HG03521 (cell line): ENCODE measurements around the gene PLXNC1.

Experiments used
- ATAC-seq: cut with Tn5 transposase; IDR thresholded peaks from one replicate; pipeline ENCODE4 v1.9.1; 2021; ENCODE audit warnings: mild to moderate bottlenecking, moderate library complexity; ENCODE audit not compliant: unreplicated experiment

Gene PLXNC1

DNA sequence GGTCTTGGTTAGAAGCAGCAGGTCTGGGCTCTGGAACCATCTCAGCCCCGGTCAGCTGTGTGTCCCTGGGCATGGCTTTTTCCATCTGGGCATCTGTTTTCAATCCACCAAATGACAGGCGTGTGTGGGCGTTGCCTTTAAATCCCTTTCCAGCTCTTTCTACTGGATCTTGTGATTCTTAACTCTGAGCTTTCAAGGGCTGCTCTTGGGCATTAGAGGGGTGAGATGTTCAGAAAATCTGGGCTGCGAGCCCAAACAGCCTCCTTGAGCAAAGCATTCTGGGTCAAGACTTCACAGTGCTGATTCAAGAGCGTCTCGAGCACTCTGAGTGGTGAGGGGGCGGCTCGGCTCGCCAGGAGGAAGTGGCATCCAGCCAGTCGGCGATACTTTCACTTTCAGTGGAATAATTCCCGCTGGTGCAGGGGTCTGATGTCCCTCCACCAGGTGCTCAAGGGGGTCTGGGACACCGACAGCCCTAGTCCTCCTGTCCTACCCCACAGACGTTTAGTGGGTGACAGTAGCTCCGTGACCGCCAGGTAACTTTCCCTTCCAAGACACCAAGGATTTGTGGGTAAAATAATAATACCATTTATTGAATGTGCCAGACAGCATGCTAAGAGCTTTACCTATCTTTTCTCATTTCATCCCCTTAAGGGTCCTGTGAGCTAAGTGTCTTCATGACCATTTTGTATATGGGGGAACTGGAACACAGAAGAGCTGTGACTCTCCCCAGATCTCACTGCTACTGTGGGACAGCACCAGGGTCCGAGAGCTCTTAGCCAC is 114.0 kb downstream of the PLXNC1 start:
- ATAC-seq: peak; percentile 40

- peak; percentile 18 for ATAC-seq
These were observed 114.8 kb downstream of the PLXNC1 start for GRCh38 chr12:94263011-94263811.

DNA sequence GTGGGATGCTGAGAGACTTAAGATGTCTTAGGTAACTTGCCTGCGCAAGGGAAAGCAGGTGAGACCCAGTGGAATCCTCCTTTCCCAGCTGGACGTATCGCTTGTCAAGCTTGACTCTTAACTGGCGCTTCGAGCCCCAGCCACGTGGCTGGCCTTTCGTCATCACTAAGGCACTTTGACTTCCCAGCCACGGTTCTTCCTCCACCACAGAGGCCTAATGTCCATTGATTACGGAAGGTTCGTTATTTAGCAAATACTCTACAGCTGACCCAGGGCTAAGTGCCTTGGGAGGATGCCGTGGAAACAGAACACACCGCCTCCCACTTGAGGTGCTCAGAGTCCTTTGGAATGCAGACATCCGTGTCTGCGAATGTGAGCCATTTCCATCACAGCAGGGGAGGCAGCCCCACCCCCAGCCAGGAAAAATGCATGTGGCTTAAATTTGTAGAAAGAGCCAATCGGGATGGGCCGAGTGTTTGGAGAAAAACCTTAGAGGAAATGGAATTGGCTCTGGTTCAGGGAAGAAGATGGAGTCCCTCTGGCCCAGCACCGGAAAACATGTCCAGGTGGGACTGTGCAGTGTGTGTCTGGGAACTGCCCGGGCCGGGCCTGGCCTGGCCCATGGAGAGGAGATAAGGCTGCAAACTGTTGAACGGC is 115.7 kb downstream of the PLXNC1 start:
- no peak for ATAC-seq

DNA sequence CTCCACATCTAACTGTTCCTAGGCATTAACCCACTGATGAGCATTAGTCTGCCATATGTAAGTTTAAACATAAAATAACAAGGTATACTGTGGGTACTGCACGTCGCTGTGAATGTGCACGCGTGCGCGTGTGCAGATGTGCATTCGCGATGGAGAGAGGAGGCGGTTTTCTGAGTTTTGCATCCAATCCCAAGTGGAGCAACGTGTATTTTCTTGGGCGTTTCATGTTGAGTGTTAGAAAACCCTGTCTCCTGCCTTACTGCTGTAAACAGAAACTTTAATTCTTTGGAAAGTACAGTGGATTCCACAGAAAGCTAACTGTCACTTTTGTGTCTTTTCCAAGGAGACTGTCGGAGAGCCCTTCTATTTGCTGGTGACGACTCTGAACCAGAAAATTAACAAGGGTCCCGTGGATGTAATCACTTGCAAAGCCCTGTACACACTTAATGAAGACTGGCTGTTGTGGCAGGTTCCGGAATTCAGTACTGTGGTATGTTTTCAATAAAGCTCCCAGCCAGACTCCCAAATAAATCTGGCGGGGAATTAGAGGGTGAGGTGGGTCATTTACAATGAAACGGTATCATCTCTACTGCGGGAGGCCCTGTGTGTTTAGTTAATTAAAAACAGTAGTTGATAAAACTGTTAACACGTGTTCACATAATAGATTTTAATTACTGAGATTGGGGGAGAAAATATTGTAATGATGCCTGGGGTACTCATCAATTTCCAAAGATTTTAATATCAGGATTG is 116.5 kb downstream of the PLXNC1 start:
- ATAC-seq: no peak

- ATAC-seq: no peak
These were observed 117.2 kb downstream of the PLXNC1 start for GRCh38 chr12:94265539-94265938.

DNA sequence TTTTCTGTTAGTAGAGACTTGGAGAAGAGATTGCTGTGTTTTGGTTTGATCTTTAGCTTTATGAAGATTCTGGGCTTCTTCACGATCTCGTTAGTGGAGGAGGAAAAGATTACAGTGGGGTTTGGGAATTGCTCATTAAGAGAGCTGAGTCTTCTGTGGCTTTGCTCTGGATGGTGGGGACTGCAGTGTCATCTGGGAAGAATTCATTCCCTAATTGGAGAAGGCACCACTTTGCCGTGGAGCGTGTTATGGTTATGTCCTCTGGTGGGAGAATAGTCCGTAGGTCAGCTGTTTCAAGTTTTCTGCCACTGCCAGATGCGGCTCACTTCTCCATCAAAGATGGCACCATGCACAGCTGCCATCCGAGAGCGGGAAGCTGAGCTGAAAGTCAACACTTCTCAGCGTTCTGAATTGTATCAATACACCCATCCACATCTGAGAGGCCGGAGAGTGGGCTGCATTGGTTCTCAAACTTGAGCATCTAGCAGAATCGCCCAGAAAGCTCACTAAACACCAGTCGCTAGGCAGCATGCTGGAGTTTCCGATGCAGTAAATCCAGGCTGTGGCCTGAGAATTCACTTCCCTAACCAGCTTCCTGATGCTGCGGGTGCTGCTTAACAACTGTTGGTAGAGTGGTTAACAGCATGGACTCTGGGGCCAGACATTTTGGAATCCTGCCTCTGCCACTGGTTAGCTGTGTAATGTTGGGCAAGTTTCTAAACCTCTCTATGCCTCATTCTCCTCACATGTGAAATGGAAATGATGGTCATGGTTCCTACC is 117.8 kb downstream of the PLXNC1 start:
- no peak for ATAC-seq

GRCh38 chr12:94266796-94267536 is 118.6 kb downstream of the PLXNC1 start:
- ATAC-seq: no peak

DNA sequence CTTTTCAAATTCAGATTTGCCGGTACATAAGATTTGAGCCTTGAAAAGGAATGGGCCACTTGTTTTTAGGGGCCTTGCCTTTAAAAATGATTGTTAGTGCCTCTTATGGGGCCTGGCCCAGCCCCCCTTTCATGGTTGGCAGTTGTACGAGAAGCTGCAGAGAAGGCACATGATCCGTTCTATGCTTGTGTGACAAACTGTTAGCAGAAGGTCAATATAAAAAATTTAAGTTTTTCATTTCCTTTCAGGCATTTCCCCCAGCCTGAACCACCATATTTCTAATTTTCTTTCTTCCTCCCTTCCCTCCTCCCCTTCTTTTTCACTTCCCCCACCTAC is 119.1 kb downstream of the PLXNC1 start:
- no peak for ATAC-seq

DNA sequence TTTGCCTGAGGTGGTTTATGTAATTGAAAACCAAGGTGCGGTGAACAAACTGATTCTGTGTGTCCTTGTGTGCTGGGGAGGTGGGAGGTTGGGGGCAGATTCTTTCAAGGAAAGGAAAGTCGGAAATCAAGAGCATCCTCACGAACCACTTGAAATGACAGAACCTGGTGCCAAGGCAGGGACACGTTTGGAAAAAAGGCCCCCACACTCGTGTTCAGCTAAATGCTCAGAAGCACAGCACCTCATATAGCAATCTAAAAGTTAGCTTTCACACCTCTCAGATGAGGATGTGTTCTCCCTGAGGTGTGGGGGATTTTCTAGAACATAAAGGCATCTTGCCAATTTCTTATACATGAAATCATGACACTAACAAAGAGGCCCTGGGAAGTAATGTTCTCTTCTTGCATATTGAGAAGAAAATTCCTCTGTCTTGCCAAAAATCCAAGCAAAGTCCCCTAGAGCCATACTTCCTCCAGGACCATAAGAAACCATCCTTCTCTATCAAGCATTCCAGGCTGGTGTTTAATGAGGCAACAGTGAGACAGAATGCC is 119.6 kb downstream of the PLXNC1 start:
- no peak for ATAC-seq

DNA sequence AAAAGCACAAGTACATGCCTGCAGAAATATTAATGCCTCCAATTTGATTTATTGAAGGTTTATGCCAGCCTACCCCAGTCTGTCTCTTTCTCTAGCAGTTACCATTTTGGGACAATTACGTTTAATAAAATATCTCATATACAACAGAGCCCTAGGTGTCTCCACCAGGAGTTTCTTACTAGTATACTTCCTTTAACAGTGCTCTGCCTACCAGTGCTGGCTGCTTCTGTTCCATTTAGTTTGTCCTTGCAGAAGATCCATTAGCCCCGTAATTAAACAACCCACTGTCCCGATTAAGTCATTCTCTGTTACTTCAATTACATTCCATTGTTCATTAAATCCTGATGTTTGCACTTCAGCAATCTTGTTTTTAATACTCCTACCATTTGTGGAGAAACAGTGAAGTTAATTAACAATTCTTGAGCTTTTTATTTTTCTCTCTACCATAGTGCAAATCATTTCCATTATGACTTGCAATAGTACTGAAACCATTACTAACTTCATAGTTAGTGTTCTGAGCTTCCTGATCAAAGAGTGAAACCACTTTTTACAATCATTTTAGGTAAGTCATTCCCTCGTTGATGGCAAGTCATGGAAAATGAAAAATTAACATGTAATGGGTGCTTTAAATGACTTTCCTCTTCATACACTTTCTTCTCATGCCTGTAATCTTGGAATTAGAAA is 121.1 kb downstream of the PLXNC1 start:
- no peak for ATAC-seq

DNA sequence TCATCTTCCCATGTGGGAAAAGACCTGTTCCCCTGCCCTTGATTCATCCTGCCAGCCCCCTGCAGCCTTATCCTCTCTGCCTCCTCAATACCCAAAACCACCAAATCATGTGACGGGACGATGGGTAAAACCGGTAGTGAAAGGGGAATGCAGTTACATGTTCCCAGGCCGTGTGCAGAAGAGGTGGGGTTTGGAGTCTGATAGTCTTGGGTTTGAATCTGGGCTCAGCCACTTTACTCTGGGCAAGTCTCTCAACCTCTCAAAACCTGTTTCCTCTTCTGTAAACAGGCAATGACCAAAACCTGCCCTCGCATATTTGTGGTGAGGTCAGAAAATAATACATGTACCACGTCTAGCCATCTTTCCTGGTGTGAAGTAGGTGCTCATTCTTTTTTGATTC is 123.0 kb downstream of the PLXNC1 start:
- no peak for ATAC-seq

DNA sequence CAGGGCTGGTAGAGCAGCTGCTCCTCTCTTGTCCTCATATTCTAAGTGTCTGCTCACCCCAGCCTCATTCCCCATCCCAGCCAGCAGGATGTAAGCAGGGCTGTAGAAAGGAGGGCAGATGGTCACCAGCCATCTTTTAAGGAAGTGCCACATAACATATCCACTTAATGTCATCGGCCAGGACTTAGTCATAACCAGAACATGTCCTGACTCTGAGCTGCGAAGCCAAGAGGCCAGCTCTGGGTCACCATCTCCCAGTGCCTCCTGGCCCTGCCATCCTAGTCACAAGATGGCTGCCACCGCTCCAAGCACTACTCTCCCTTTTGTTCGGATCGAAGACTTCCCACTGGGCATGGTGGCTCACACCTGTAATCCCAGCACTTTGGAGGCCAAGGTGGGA is 123.9 kb downstream of the PLXNC1 start:
- no peak for ATAC-seq

GRCh38 chr12:94273272-94273671 is 124.9 kb downstream of the PLXNC1 start:
- ATAC-seq: no peak

DNA sequence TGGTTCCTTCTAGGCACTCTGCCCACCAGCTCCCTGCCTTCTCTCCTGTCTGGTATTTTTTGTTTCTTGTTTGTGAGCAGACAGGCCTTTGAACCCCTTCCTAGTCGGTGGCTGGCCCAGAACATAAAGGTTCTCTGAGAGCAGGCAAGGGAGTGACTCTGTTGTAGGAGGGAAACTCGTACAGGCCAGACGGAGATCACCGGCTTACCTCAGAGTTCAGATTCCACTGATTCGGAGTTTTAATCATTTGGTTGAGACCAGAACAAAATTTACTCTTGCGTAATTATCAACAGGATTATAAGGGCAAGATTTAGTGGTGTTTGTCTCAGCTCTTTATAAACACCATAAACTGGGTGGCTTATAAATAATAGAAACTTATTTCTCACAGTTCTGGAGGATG is 128.3 kb downstream of the PLXNC1 start:
- ATAC-seq: no peak

DNA sequence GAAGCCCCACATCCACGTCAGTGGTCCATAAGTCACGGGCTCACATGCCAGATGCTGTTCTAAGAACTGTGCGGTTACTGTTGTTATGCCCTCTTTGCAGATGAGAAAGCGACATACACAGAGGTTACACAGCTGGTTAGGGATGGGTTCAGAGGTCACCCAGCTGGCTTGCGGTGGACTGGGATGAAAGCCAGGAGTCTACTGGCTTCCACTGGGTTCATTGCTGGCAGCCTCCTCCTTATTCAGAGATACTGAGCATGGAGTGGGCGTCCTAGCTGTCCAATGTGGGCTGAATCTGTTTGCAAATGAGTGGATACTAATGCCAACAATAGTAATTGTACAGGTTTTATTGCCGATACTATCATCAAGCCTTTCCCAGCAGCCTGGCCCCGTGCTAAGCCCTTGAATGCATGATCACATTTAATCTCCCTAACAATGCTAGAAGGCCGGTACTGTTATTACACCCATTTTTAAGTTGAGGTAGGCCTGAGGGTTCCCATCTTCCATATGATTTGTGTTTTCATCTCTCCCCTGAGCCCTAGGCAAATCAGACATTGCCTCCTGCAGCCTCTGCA is 129.1 kb downstream of the PLXNC1 start:
- no peak for ATAC-seq

DNA sequence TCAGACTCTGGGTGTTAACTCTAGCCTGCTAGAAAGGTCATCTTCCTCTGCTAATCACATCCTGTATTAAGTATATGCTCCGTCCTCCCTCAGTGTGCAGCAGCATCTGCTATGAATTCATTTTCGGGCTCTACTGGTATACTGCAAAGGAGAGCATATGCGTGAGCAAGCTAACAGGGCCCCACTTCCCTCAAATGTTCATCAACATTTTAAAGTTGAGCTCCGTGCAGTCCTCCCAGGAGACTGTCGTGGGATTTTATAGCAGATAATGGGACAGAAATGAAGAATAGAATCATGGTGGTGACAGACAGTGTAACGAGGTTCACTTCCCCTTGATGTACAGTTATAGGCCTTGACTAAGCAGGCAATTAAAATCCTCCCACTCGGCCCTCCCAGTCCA is 131.7 kb downstream of the PLXNC1 start:
- ATAC-seq: no peak

- ATAC-seq: no peak
These were observed 134.3 kb downstream of the PLXNC1 start for GRCh38 chr12:94282675-94283074.

DNA sequence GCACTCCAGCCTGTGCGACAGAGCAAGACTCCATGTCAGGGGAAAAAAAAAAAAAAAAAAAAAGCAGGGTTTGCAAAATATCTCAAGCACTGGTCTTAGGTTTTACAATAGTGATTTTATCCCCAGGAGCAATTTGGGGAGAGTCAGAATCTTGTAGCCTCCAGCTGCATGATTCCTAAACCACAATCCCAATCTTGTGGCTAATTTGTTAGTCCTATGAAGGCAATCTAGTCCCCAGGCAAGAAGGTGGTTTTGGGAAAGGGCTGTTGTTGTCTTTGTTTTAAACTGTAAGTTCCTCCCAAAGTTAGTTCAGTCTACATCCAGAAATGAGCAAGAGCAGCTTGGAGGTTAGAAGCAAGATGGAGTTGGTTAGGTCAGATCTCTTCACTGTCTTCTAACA is 135.7 kb downstream of the PLXNC1 start:
- no peak for ATAC-seq

DNA sequence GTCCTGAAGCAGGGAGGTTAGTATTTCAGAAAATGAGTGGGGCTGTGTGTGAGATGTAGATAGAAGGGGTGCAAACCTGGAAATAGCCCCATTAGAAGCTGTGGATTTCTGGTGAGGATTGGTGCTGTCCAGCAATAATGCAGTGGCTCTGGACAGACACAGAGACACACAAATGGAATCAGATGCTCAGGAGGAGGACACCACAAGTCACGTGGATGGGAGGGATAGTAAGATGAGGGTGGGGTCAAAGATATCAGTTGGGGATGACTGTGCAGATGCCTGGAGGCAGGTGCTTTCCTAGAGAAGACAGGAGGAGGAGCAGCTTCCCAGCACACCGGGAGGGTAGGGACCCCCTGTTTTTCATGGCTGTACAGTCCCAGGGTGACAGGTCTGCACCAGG is 136.5 kb downstream of the PLXNC1 start:
- no peak for ATAC-seq
